CD4-positive, alpha-beta T cell (primary cell): ENCODE results near the gene ALKBH3. TPM values are rescaled to one million over a fixed set of nuclear protein-coding genes. Genes with fewer than 3 reads are reported as not detected.

Experiments used
- ATAC-seq: fragments of 200-7000 bp; cut with Tn5 transposase; one replicate; pipeline ENCODE4 v1.10.0; 2022; ENCODE audit warnings: mild to moderate bottlenecking; ENCODE audit not compliant: poor library complexity
- CTCF ChIA-PET: fragments of 350-600 bp; sonication (Branson Sonifier 250); formaldehyde crosslinking; loops from one replicate; lab custom pipeline; 2021; ENCODE audit warnings: antibody characterized with exemption, inconsistent platforms; lab: Charles Lee
- POLR2A ChIA-PET: fragments of 350-600 bp; sonication (Branson Sonifier 250); formaldehyde crosslinking; loops from one replicate; lab custom pipeline; 2021; ENCODE audit warnings: antibody characterized with exemption, inconsistent platforms; lab: Charles Lee
- DNase-seq, 14 experiments: peaks; one replicate each; pipeline ENCODE4 v3.0.0-alpha.2; 2013 to 2020; ENCODE audit warnings: mixed read lengths in 2 of 14
- H3K27ac ChIP-seq, 2 donors: one replicate each; pipeline versions ENCODE4 v1.5.1 to v1.7.0; 2013; ENCODE audit warnings: low read length in 2 of 2, low read depth in 1 of 2, mild to moderate bottlenecking in 1 of 2
- H3K27me3 ChIP-seq, 2 experiments: 1 replicate in 1 of 2; 2 replicates in 1 of 2; pipeline versions ENCODE4 v1.6.1 to v1.7.0; 2013; ENCODE audit warnings: low read length in 2 of 2, control low read depth in 1 of 2, mild to moderate bottlenecking in 1 of 2, moderate library complexity in 1 of 2; ENCODE audit not compliant: insufficient read depth in 2 of 2, control insufficient read depth in 1 of 2
- H3K36me3 ChIP-seq: one replicate; pipeline ENCODE4 v1.6.1; 2013; ENCODE audit warnings: low read length, control low read depth; ENCODE audit not compliant: insufficient read depth
- H3K4me1 ChIP-seq: one replicate; pipeline ENCODE4 v1.6.1; 2013; ENCODE audit warnings: low read length, control low read depth; ENCODE audit not compliant: insufficient read depth
- H3K4me3 ChIP-seq: one replicate; pipeline ENCODE4 v1.5.1; 2013; ENCODE audit warnings: mild to moderate bottlenecking, low read length, moderate library complexity
- H3K9me3 ChIP-seq, 2 experiments: 1 replicate in 1 of 2; 2 replicates in 1 of 2; pipeline versions ENCODE4 v1.6.1 to v1.7.0; 2013; ENCODE audit warnings: low read length in 2 of 2, mild to moderate bottlenecking in 2 of 2, control low read depth in 1 of 2, moderate library complexity in 1 of 2; ENCODE audit not compliant: control insufficient read depth in 1 of 2, insufficient read depth in 1 of 2
- H3K27ac Mint-ChIP-seq: one replicate; pipeline ENCODE4 v1.8.0; 2020; ENCODE audit warnings: mixed read lengths
- H3K27me3 Mint-ChIP-seq: one replicate; pipeline ENCODE4 v1.8.0; 2021; ENCODE audit warnings: mixed read lengths
- H3K36me3 Mint-ChIP-seq: one replicate; pipeline ENCODE4 v1.8.0; 2021; ENCODE audit warnings: low read depth, mixed read lengths
- H3K4me1 Mint-ChIP-seq: one replicate; pipeline ENCODE4 v1.8.0; 2021; ENCODE audit warnings: low read depth, mixed read lengths
- H3K4me3 Mint-ChIP-seq: one replicate; pipeline ENCODE4 v1.8.0; 2020; ENCODE audit warnings: mild to moderate bottlenecking, mixed read lengths
- H3K9me3 Mint-ChIP-seq: one replicate; pipeline ENCODE4 v1.8.0; 2020; ENCODE audit warnings: mixed read lengths
- CTCF ChIP-seq: fragments of 200-600 bp; IDR thresholded peaks from one replicate; pipeline ENCODE4 v1.8.0; 2022; ENCODE audit warnings: antibody characterized with exemption, mild to moderate bottlenecking
- intact Hi-C, 2 experiments: fragments of 100-400 bp; cut with DNase I in 1 of 2; cut with micrococcal nuclease in 1 of 2; formaldehyde crosslinking; loops; one replicate each; pipeline versions ENCODE4 v1.15.1 to v1.9.0; 2023 to 2025; cut with DNase I, micrococcal nuclease
- total RNA-seq, 174 experiments: library from RNA in 2 of 174; stranded (reverse) in 2 of 174; gene quantifications; one replicate each; pipeline ENCODE4 v1.2.3 and lab custom pipeline; 2021 to 2026

The ALKBH3 gene
- total RNA-seq, 2 experiments from 2014 or later, result 16.7 to 17.2 TPM

GRCh38 chr11:43959321-43959995 lies 78.8 kb downstream of the ALKBH3 start:
- H3K27ac Mint-ChIP-seq, result no peak overlapping the region

GRCh38 chr11:43962383-43963278 lies 82.0 kb downstream of the ALKBH3 start:
- ChIA-PET CTCF (no interaction called here), POLR2A (no interaction called here)
- intact Hi-C loops, result no loop called here
- H3K27ac ChIP-seq, result no peak overlapping the region
- Mint-ChIP-seq H3K4me3 (no peak overlapping the region), H3K27ac (no peak overlapping the region), H3K4me1 (no peaks in the 10 kb centered on the region), H3K27me3 (peaks cover 39% of the 10 kb centered on the region), H3K9me3 (no peaks in the 10 kb centered on the region), H3K36me3 (no peaks in the 10 kb centered on the region)
- H3K9me3 ChIP-seq, result no peaks in the 10 kb centered on the region
- H3K4me1 ChIP-seq, result no peaks in the 10 kb centered on the region
- no peak for ATAC-seq
- no peak overlapping the region for H3K4me3 ChIP-seq
- no peaks in the 10 kb centered on the region for H3K36me3 ChIP-seq
- peaks cover 13 to 16% of the 10 kb centered on the region in 2 experiments for H3K27me3 ChIP-seq
- TF ChIP-seq CTCF, result no peak
- DNase-seq, result no peak

More at GRCh38 chr11:43959321-43959995, 78.8 kb downstream of the ALKBH3 start:
- Histone ChIP-seq H3K9me3 (no peaks in the 10 kb centered on the region), H3K4me3 (no peak overlapping the region), H3K27ac (no peak overlapping the region), H3K27me3 (peaks cover 13 to 16% of the 10 kb centered on the region in 2 experiments), H3K4me1 (no peaks in the 10 kb centered on the region), H3K36me3 (no peaks in the 10 kb centered on the region)
- Mint-ChIP-seq H3K27me3 (peaks cover 49% of the 10 kb centered on the region), H3K4me3 (no peak overlapping the region), H3K36me3 (no peaks in the 10 kb centered on the region), H3K9me3 (no peaks in the 10 kb centered on the region), H3K4me1 (no peaks in the 10 kb centered on the region)
- DNase-seq, result no peak
- intact Hi-C loops, result no loop called here
- ChIA-PET POLR2A (no interaction called here), CTCF (no interaction called here)
- no peak for TF ChIP-seq CTCF
- no peak for ATAC-seq

GRCh38 chr11:43963279-43963620 lies 82.6 kb downstream of the ALKBH3 start:
- Histone ChIP-seq H3K9me3 (no peaks in the 10 kb centered on the region), H3K27ac (no peak overlapping the region), H3K4me3 (no peak overlapping the region), H3K4me1 (no peaks in the 10 kb centered on the region), H3K36me3 (no peaks in the 10 kb centered on the region), H3K27me3 (peaks cover 13 to 16% of the 10 kb centered on the region in 2 experiments)
- H3K4me1 Mint-ChIP-seq, result no peaks in the 10 kb centered on the region
- ChIA-PET POLR2A (no interaction called here), CTCF (no interaction called here)
- H3K4me3 Mint-ChIP-seq, result no peak overlapping the region
- intact Hi-C loops, result no loop called here
- no peak overlapping the region for H3K27ac Mint-ChIP-seq
- no peak for TF ChIP-seq CTCF
- H3K27me3 Mint-ChIP-seq, result peaks cover 44% of the 10 kb centered on the region
- ATAC-seq, result no peak
- H3K9me3 Mint-ChIP-seq, result no peaks in the 10 kb centered on the region
- no peaks in the 10 kb centered on the region for H3K36me3 Mint-ChIP-seq
- no peak for DNase-seq
